ENCODE data around the gene REELD1. TPM values are rescaled to one million over a fixed set of nuclear protein-coding genes. Genes with fewer than 3 reads are reported as not detected.

REELD1 gene
- total RNA-seq, 1 donor from 2014 or later: not detected

DNA sequence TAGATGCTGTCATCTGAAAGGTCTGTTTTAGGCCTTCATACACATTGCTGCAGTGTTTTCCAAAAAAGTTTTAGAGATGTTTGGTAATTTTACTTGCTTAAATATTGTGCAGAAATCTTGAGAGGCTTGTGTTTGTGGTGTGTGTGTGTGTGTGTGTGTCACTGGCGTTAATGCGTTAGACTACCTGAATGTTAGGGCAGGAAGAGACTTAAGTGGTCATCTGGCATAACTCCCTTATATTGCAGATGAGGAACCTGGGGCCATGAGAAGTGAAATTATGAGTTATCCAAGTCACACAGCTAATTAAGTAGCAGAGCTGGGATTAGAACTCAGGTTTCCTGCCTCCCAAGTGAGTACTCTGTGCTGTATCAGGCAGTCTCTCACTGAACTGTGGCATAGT lies 37.4 kb upstream of the REELD1 start:
- no peaks in the 10 kb centered on the region for H3K27me3 Mint-ChIP-seq (ENCODE audit: low read depth)
- TF ChIP-seq, protein P1, sequence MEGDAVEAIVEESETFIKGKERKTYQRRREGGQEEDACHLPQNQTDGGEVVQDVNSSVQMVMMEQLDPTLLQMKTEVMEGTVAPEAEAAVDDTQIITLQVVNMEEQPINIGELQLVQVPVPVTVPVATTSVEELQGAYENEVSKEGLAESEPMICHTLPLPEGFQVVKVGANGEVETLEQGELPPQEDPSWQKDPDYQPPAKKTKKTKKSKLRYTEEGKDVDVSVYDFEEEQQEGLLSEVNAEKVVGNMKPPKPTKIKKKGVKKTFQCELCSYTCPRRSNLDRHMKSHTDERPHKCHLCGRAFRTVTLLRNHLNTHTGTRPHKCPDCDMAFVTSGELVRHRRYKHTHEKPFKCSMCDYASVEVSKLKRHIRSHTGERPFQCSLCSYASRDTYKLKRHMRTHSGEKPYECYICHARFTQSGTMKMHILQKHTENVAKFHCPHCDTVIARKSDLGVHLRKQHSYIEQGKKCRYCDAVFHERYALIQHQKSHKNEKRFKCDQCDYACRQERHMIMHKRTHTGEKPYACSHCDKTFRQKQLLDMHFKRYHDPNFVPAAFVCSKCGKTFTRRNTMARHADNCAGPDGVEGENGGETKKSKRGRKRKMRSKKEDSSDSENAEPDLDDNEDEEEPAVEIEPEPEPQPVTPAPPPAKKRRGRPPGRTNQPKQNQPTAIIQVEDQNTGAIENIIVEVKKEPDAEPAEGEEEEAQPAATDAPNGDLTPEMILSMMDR (conservative IDR thresholded peaks at IDR 0.05): no peak

DNA sequence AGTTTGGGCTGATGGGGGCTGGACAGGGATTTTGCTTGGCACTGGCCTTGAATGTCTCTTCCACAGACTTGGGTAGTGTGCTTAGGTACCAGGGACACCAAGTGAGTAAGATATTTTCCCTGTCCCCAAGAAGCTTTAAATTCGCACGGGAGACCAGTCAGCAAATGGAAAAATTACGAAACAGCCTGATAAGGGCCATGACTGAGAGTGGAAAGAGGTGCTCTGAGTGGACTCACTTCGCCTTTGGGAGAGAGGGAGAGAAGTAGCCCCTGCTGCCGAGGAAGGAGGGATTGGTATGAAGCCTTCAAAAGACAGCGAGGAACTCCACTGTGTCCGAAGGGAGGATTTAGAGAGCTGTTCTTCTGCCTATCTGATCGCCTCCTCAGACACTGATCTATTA lies 36.2 kb upstream of the REELD1 start:
- H3K27me3 Mint-ChIP-seq (ENCODE audit: low read depth): no peaks in the 10 kb centered on the region
- H3K4me3 Mint-ChIP-seq: peak overlapping the region; percentile 51
- no peak for DNase-seq (ENCODE audit: low read depth, low spot score)
- TF ChIP-seq, protein P1 (conservative IDR thresholded peaks at IDR 0.05): no peak
- no peak overlapping the region for H3K27ac Mint-ChIP-seq (ENCODE audit: unreplicated experiment)
- no peaks in the 10 kb centered on the region for H3K36me3 Mint-ChIP-seq (ENCODE audit: low read depth)
- no peaks in the 10 kb centered on the region for H3K9me3 Mint-ChIP-seq
- peaks cover 25% of the 10 kb centered on the region for H3K4me1 Mint-ChIP-seq

More for the DNA sequence above, 37.4 kb upstream of the REELD1 start:
- Mint-ChIP-seq H3K9me3 (no peaks in the 10 kb centered on the region), H3K27ac (ENCODE audit: unreplicated experiment) (peak overlapping the region; percentile 35), H3K36me3 (ENCODE audit: low read depth) (no peaks in the 10 kb centered on the region), H3K4me3 (peak overlapping the region; percentile 95), H3K4me1 (peaks cover 25% of the 10 kb centered on the region)
- no peak for DNase-seq (ENCODE audit: low read depth, low spot score)

DNA sequence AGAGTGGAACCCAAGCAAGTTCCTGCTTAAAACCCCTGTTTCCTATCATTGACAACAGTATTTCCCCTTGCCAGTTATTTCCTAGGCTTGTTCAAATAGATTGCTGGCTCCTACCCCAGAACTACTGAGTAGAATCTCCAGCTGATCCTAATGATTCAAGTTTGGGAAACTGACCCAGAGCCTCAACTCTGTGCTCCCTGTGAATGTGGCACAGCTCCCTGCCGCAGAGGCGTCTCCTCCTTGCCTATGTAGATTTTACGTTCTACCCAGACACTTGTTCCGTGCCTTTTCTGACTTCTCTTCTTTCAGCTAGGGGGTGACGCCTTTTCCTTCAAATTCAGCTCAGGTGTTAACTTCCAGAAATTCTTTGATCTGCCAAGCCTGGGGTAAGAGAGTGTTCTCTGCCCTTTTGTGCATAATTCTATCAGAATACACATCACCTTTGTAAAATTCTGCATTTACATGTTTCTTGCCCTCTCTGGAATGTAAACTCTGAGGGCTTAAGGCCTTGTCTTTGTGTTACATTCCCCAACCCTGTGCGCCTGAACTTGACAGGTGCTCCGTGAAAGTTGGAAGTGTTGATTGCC lies 34.5 kb upstream of the REELD1 start:
- Mint-ChIP-seq H3K9me3 (no peaks in the 10 kb centered on the region), H3K4me3 (no peak overlapping the region), H3K4me1 (peaks cover 25% of the 10 kb centered on the region), H3K36me3 (ENCODE audit: low read depth) (no peaks in the 10 kb centered on the region), H3K27ac (ENCODE audit: unreplicated experiment) (no peak overlapping the region), H3K27me3 (ENCODE audit: low read depth) (no peaks in the 10 kb centered on the region)
- DNase-seq (ENCODE audit: low read depth, low spot score): no peak
- TF ChIP-seq, protein P1 (conservative IDR thresholded peaks at IDR 0.05): no peak

DNA sequence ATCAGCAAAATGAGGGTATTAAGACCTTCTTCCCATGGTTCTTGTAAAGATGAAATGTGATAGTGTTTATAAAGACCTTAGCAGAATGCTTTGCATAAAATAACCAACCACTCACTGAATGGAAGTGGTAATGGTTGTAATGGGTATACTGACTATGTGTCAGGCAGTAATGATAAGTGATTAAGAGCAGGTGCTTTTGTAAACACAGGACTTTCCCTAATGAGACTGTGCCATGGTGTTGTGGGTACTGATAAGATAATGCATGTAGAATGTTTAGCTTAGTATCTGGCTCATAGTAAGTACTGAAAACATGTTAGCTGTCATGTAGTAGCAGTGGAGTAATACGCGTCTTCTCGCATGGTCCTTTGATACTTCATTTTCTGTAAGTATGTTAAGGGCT lies 31.9 kb upstream of the REELD1 start:
- peaks cover 6% of the 10 kb centered on the region for H3K36me3 Mint-ChIP-seq (ENCODE audit: low read depth)
- TF ChIP-seq, protein P1 (conservative IDR thresholded peaks at IDR 0.05): no peak
- no peak overlapping the region for H3K4me3 Mint-ChIP-seq
- no peaks in the 10 kb centered on the region for H3K27me3 Mint-ChIP-seq (ENCODE audit: low read depth)
- DNase-seq (ENCODE audit: low read depth, low spot score): no peak
- H3K27ac Mint-ChIP-seq (ENCODE audit: unreplicated experiment): no peak overlapping the region
- H3K9me3 Mint-ChIP-seq: no peaks in the 10 kb centered on the region
- peaks cover 9% of the 10 kb centered on the region for H3K4me1 Mint-ChIP-seq

DNA sequence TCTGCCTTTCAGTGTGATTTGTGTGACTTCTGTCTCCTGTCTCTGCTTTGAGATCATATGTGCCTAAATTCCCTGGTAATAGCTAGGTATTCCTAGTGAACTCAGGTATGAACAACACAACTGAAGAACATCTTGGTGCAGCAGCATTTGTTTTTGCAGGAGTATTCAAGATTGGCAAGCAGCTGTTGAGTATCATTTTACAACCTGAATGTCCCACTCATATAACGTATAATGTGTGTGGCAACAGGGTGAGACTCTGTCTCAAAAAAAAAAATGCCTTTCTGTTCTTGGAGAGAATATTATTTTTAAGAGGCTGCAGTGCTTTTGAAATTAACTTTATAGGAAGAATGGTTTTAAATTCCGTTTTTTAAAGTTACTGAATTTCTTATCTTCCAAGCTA lies 31.1 kb upstream of the REELD1 start:
- TF ChIP-seq, protein P1 (conservative IDR thresholded peaks at IDR 0.05): no peak

More for the DNA sequence above, 31.1 kb upstream of the REELD1 start:
- Mint-ChIP-seq H3K27me3 (ENCODE audit: low read depth) (no peaks in the 10 kb centered on the region), H3K4me3 (no peak overlapping the region), H3K27ac (ENCODE audit: unreplicated experiment) (no peak overlapping the region), H3K9me3 (no peaks in the 10 kb centered on the region), H3K36me3 (ENCODE audit: low read depth) (peaks cover 8% of the 10 kb centered on the region), H3K4me1 (peaks cover 6% of the 10 kb centered on the region)
- DNase-seq (ENCODE audit: low read depth, low spot score): no peak
